GM20000 (cell line): ENCODE results near the gene BCAS4.

Source experiments
- DNase-seq: peaks from one replicate; pipeline ENCODE4 v3.0.0; 2012; ENCODE audit warnings: low spot score
- TF ChIP-seq, protein P1 (sequence below): IDR thresholded peaks from 2 replicates; pipeline ENCODE4 v1.5.1; 2012; ENCODE audit warnings: mild to moderate bottlenecking, control low read depth; ENCODE audit errors: extremely low read depth, missing control alignments

Gene BCAS4

GRCh38 chr20:50838707-50839385 is 44.0 kb downstream of the BCAS4 start:
- TF ChIP-seq, protein P1, sequence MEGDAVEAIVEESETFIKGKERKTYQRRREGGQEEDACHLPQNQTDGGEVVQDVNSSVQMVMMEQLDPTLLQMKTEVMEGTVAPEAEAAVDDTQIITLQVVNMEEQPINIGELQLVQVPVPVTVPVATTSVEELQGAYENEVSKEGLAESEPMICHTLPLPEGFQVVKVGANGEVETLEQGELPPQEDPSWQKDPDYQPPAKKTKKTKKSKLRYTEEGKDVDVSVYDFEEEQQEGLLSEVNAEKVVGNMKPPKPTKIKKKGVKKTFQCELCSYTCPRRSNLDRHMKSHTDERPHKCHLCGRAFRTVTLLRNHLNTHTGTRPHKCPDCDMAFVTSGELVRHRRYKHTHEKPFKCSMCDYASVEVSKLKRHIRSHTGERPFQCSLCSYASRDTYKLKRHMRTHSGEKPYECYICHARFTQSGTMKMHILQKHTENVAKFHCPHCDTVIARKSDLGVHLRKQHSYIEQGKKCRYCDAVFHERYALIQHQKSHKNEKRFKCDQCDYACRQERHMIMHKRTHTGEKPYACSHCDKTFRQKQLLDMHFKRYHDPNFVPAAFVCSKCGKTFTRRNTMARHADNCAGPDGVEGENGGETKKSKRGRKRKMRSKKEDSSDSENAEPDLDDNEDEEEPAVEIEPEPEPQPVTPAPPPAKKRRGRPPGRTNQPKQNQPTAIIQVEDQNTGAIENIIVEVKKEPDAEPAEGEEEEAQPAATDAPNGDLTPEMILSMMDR = no peak
- no peak for DNase-seq

- TF ChIP-seq, protein P1 = no peak
- no peak for DNase-seq
These were observed 48.0 kb downstream of the BCAS4 start for GRCh38 chr20:50842821-50843220.

- DNase-seq = no peak
- TF ChIP-seq, protein P1 = no peak
These were observed 48.7 kb downstream of the BCAS4 start for GRCh38 chr20:50843331-50844276.

DNA sequence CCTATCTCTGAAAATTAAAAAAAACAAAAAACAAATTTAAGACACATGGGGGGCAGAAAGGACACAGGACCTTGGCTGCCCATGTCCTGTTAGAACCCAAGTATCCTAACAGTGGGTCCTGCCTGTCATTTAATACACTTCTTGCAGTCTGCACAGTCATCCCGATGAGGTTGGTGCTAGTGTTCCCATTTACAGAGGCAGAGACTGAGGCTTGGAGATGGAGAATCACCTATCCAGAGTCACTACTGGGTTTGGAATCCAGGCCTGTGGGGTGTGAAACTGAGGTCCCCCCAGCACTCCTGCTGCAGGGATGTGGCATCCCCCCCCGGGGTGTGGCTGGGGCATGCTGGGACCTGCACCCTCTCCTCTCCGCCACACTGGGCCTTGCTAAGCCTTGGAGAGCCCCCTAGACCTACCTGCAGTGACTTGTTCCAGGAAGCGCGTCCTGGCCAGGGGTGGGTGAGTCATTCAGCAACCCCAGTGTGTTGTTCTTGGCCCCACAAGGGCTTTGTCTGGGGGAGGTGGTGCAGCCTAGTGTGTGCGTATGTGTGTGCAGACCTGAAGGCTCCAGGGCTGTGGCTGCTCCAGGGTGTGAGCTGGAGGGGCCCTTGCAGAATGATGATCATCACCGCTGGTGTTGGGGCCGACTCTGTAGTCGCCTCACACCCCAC is 49.7 kb downstream of the BCAS4 start:
- DNase-seq = peak; percentile 86
- TF ChIP-seq, protein P1 = no peak

- DNase-seq = no peak
- TF ChIP-seq, protein P1 = no peak
These were observed 50.8 kb downstream of the BCAS4 start for GRCh38 chr20:50845566-50846215.

- DNase-seq = no peak
- TF ChIP-seq, protein P1 = no peak
These were observed 53.5 kb downstream of the BCAS4 start for GRCh38 chr20:50848341-50848808.
